ENCODE results near the gene CERT1.
"Not testable (repeated sequence)": the region's sequence is repeated elsewhere in the genome, so short reads cannot be mapped to it uniquely, and the experiment has no call there.

CERT1 gene

GRCh38 chr5:75340714-75341478 lies 170.5 kb downstream of the CERT1 start:
- no peak overlapping the region for H3K4me3 ChIP-seq (replicated peaks; ENCODE audit: low read depth, low read length)
- DNase-seq (ENCODE audit: extremely low read depth, low read depth), result no peak
- no peak for TF ChIP-seq CTCF (IDR thresholded peaks at IDR 0.05; ENCODE audit: low read depth, low read length, missing control alignments)

GRCh38 chr5:75338408-75338807 lies 173.0 kb downstream of the CERT1 start:
- TF ChIP-seq CTCF (IDR thresholded peaks at IDR 0.05; ENCODE audit: low read depth, low read length, missing control alignments), result no peak
- H3K4me3 ChIP-seq (replicated peaks; ENCODE audit: low read depth, low read length), result peak overlapping the region; percentile 76
- no peak for DNase-seq (ENCODE audit: extremely low read depth, low read depth)

GRCh38 chr5:75337366-75338021 lies 173.9 kb downstream of the CERT1 start:
- peak overlapping the region; percentile 76 for H3K4me3 ChIP-seq (replicated peaks; ENCODE audit: low read depth, low read length)
- DNase-seq (ENCODE audit: extremely low read depth, low read depth), result no peak
- TF ChIP-seq CTCF (IDR thresholded peaks at IDR 0.05; ENCODE audit: low read depth, low read length, missing control alignments), result no peak

GRCh38 chr5:75336615-75337336 lies 174.7 kb downstream of the CERT1 start, which contains the start of gene HMGCR:
Gene HMGCR, plus strand, starts transcription at chr5:75337220. Its CDS starts 5,386 bp downstream, at chr5:75342606.
- peak; percentile 98 for DNase-seq (ENCODE audit: extremely low read depth, low read depth)
- H3K4me3 ChIP-seq (replicated peaks; ENCODE audit: low read depth, low read length), result peak within 1 kb of the TSS; percentile 76
- TF ChIP-seq CTCF (IDR thresholded peaks at IDR 0.05; ENCODE audit: low read depth, low read length, missing control alignments), result no peak

GRCh38 chr5:75335952-75336614 lies 175.3 kb downstream of the CERT1 start:
- DNase-seq (ENCODE audit: extremely low read depth, low read depth), result peak; percentile 81
- peak; percentile 16 for TF ChIP-seq CTCF (IDR thresholded peaks at IDR 0.05; ENCODE audit: low read depth, low read length, missing control alignments)

GRCh38 chr5:75335486-75335885 lies 175.9 kb downstream of the CERT1 start:
- no peak overlapping the region for H3K4me3 ChIP-seq (replicated peaks; ENCODE audit: low read depth, low read length)

More at GRCh38 chr5:75335952-75336614, 175.3 kb downstream of the CERT1 start:
- H3K4me3 ChIP-seq (replicated peaks; ENCODE audit: low read depth, low read length), result peak overlapping the region; percentile 76

GRCh38 chr5:75334413-75334812 lies 177.0 kb downstream of the CERT1 start:
- H3K4me3 ChIP-seq (replicated peaks; ENCODE audit: low read depth, low read length); DNase-seq (ENCODE audit: extremely low read depth, low read depth): not testable (repeated sequence)

More at GRCh38 chr5:75335486-75335885, 175.9 kb downstream of the CERT1 start:
- no peak for DNase-seq (ENCODE audit: extremely low read depth, low read depth)
- TF ChIP-seq CTCF (IDR thresholded peaks at IDR 0.05; ENCODE audit: low read depth, low read length, missing control alignments), result no peak

GRCh38 chr5:75333759-75334158 lies 177.7 kb downstream of the CERT1 start:
- not testable (repeated sequence) for DNase-seq (ENCODE audit: extremely low read depth, low read depth); H3K4me3 ChIP-seq (replicated peaks; ENCODE audit: low read depth, low read length)
